GM13976 (cell line): Measurements from ENCODE around the gene MLLT3.

Experiments used
- DNase-seq: peaks from one replicate; pipeline ENCODE4 v3.0.0; 2012; ENCODE audit warnings: low spot score
- CTCF ChIP-seq: IDR thresholded peaks from 2 replicates; pipeline ENCODE4 v1.5.1; 2012; ENCODE audit warnings: borderline replicate concordance, mild to moderate bottlenecking; ENCODE audit not compliant: insufficient read depth; ENCODE audit errors: extremely low read depth, missing control alignments, control extremely low read depth
- in situ Hi-C: fragments of 300-500 bp; cut with MboI; formaldehyde crosslinking; loops from one replicate; pipeline ENCODE4 v1.12.0; 2022; ENCODE audit warnings: low sequenced_read_pairs, mixed read lengths, inconsistent platforms; ENCODE audit not compliant: unreplicated experiment

The MLLT3 gene

GRCh38 chr9:20579524-20580314, 42.6 kb downstream of the MLLT3 start:
- TF ChIP-seq CTCF, result no peak
- in situ Hi-C loops, result no loop called here
- DNase-seq, result no peak

- no peak for DNase-seq
- in situ Hi-C loops, result no loop called here
- no peak for TF ChIP-seq CTCF
Observed at GRCh38 chr9:20573023-20573422, 49.3 kb downstream of the MLLT3 start.

- DNase-seq, result peak; percentile 8
- TF ChIP-seq CTCF, result no peak
- in situ Hi-C loops, result no loop called here
Observed at GRCh38 chr9:20570756-20571155, 51.5 kb downstream of the MLLT3 start.

GRCh38 chr9:20570087-20570486, 52.2 kb downstream of the MLLT3 start:
- DNase-seq, result no peak
- in situ Hi-C loops, result no loop called here
- TF ChIP-seq CTCF, result no peak

- no peak for TF ChIP-seq CTCF
Observed at GRCh38 chr9:20569525-20569924, 52.8 kb downstream of the MLLT3 start.

GRCh38 chr9:20568400-20568799, 53.9 kb downstream of the MLLT3 start:
- in situ Hi-C loops, result no loop called here
- TF ChIP-seq CTCF, result no peak
- DNase-seq, result no peak

More at GRCh38 chr9:20569525-20569924, 52.8 kb downstream of the MLLT3 start:
- in situ Hi-C loops, result no loop called here
- no peak for DNase-seq
